SU-DHL-6 (cell line): ENCODE measurements around the gene RECQL5.

Experiments used
- H2AFZ ChIP-seq: fragments of 200-600 bp; sonication (generic); 2 replicates; pipeline ENCODE4 v1.6.1; 2014; ENCODE audit warnings: low read depth, mild to moderate bottlenecking, moderate library complexity, mixed read lengths, antibody characterized with exemption, low read length; ENCODE audit not compliant: severe bottlenecking
- H3F3A ChIP-seq: fragments of 200-600 bp; shearing (Covaris generic); 2 replicates; pipeline ENCODE4 v1.6.0; 2016; ENCODE audit warnings: antibody characterized with exemption, mild to moderate bottlenecking; ENCODE audit not compliant: insufficient read depth
- H3K27ac ChIP-seq: fragments of 200-600 bp; sonication (generic); 2 replicates; pipeline ENCODE4 v1.5.1; 2016; ENCODE audit warnings: low read depth, mild to moderate bottlenecking, low read length, moderate library complexity, mixed read lengths
- H3K27me3 ChIP-seq: fragments of 200-600 bp; sonication (generic), shearing (Covaris generic); 2 replicates; pipeline ENCODE4 v1.6.0; 2014; ENCODE audit warnings: mild to moderate bottlenecking, low read length
- H3K36me3 ChIP-seq: fragments of 200-600 bp; sonication (generic); 2 replicates; pipeline ENCODE4 v1.6.1; 2014; ENCODE audit warnings: mild to moderate bottlenecking, low read length, mixed read lengths
- H3K4me2 ChIP-seq: fragments of 300-600, 200-600 bp; shearing (Covaris generic), sonication (generic); 2 replicates; pipeline ENCODE4 v1.6.0; 2014; ENCODE audit warnings: low read length, low read depth, mild to moderate bottlenecking; ENCODE audit not compliant: poor library complexity, severe bottlenecking
- H3K4me3 ChIP-seq: fragments of 200-600 bp; sonication (generic); 2 replicates; pipeline ENCODE4 v1.5.1; 2014; ENCODE audit warnings: antibody characterized with exemption, low read length, mild to moderate bottlenecking, mixed read lengths; ENCODE audit not compliant: insufficient read depth, poor library complexity, severe bottlenecking
- H3K79me2 ChIP-seq: fragments of 200-600 bp; sonication (generic); 2 replicates; pipeline ENCODE4 v1.6.1; 2014; ENCODE audit warnings: mild to moderate bottlenecking, low read length, moderate library complexity; ENCODE audit not compliant: insufficient read depth
- H3K9ac ChIP-seq: fragments of 200-600 bp; sonication (generic); 2 replicates; pipeline ENCODE4 v1.7.0; 2014; ENCODE audit warnings: mild to moderate bottlenecking, low read length
- H3K9me2 ChIP-seq: fragments of 200-600 bp; sonication (generic); replicated peaks from 2 replicates; pipeline ENCODE4 v1.6.1; 2014; ENCODE audit warnings: low read length; ENCODE audit not compliant: insufficient read depth
- H3K9me3 ChIP-seq: fragments of 200-600 bp; sonication (generic); 2 replicates; pipeline ENCODE4 v1.6.1; 2014; ENCODE audit warnings: low read length, mixed read lengths; ENCODE audit not compliant: insufficient read depth
- H4K20me1 ChIP-seq: fragments of 200-600 bp; sonication (generic); 2 replicates; pipeline ENCODE4 v1.6.1; 2014; ENCODE audit warnings: low read depth, mild to moderate bottlenecking, antibody characterized with exemption, low read length, moderate library complexity, mixed read lengths
- CTCF ChIP-seq: fragments of 200-600 bp; sonication (generic); IDR thresholded peaks from one replicate; pipeline ENCODE4 v1.5.1; 2017; ENCODE audit warnings: antibody characterized with exemption, mild to moderate bottlenecking, low read length, moderate library complexity; ENCODE audit not compliant: insufficient read depth, poor library complexity, severe bottlenecking
- EZH2phosphoT487 ChIP-seq: fragments of 200-600 bp; sonication (generic), shearing (Covaris generic); conservative IDR thresholded peaks from 2 replicates; pipeline ENCODE4 v1.6.1; 2018; ENCODE audit warnings: mild to moderate bottlenecking, antibody characterized with exemption, low read length, moderate library complexity, mixed read lengths

Gene RECQL5

GRCh38 chr17:75630071-75630917 lies 36.7 kb downstream of the RECQL5 start:
- H3K4me2 ChIP-seq: no peak overlapping the region
- no peaks in the 10 kb centered on the region for H3K9me3 ChIP-seq
- no peaks in the 10 kb centered on the region for H3K36me3 ChIP-seq
- no peak overlapping the region for H2AFZ ChIP-seq
- no peak overlapping the region for H3K9ac ChIP-seq
- H3K27ac ChIP-seq: no peak overlapping the region
- no peaks in the 10 kb centered on the region for H3K9me2 ChIP-seq
- H3K27me3 ChIP-seq: no peaks in the 10 kb centered on the region
- no peaks in the 10 kb centered on the region for H3F3A ChIP-seq
- no peak overlapping the region for H3K4me3 ChIP-seq
- TF ChIP-seq EZH2phosphoT487 (no peak), CTCF (no peak)
- no peaks in the 10 kb centered on the region for H4K20me1 ChIP-seq
- H3K79me2 ChIP-seq: no peaks in the 10 kb centered on the region

GRCh38 chr17:75629157-75629556 lies 37.8 kb downstream of the RECQL5 start:
- no peaks in the 10 kb centered on the region for H3K27me3 ChIP-seq
- TF ChIP-seq EZH2phosphoT487 (no peak), CTCF (no peak)
- H4K20me1 ChIP-seq: no peaks in the 10 kb centered on the region
- no peaks in the 10 kb centered on the region for H3K36me3 ChIP-seq
- H3K27ac ChIP-seq: no peak overlapping the region
- H3F3A ChIP-seq: no peaks in the 10 kb centered on the region
- H2AFZ ChIP-seq: no peak overlapping the region
- no peaks in the 10 kb centered on the region for H3K9me3 ChIP-seq
- no peak overlapping the region for H3K4me2 ChIP-seq
- no peak overlapping the region for H3K9ac ChIP-seq
- no peaks in the 10 kb centered on the region for H3K79me2 ChIP-seq
- no peaks in the 10 kb centered on the region for H3K9me2 ChIP-seq
- no peak overlapping the region for H3K4me3 ChIP-seq

GRCh38 chr17:75628425-75628824 lies 38.5 kb downstream of the RECQL5 start:
- H3K9me2 ChIP-seq: no peaks in the 10 kb centered on the region
- H4K20me1 ChIP-seq: no peaks in the 10 kb centered on the region
- H3K9me3 ChIP-seq: no peaks in the 10 kb centered on the region
- TF ChIP-seq EZH2phosphoT487 (no peak), CTCF (no peak)
- H3K9ac ChIP-seq: no peak overlapping the region
- no peaks in the 10 kb centered on the region for H3K27me3 ChIP-seq
- H3K79me2 ChIP-seq: no peaks in the 10 kb centered on the region
- no peak overlapping the region for H3K27ac ChIP-seq
- no peak overlapping the region for H3K4me3 ChIP-seq
- H3K4me2 ChIP-seq: no peak overlapping the region
- no peak overlapping the region for H2AFZ ChIP-seq
- H3K36me3 ChIP-seq: no peaks in the 10 kb centered on the region
- H3F3A ChIP-seq: no peaks in the 10 kb centered on the region
